GM23338 (cell line): ENCODE measurements around the gene NLRC5. TPM values are rescaled to one million over a fixed set of nuclear protein-coding genes. Genes with fewer than 3 reads are reported as not detected.

ENCODE experiments used
- ATAC-seq: fragments of 200-7000 bp; cut with Tn5 transposase; 3 replicates; pipeline ENCODE4 v1.9.1; 2020
- DNase-seq: peaks from one replicate; pipeline ENCODE4 v3.0.0-alpha.2; 2015; ENCODE audit warnings: low spot score
- H2AFZ ChIP-seq: fragments of 200-600 bp; sonication (generic); 2 replicates; pipeline ENCODE4 v1.8.0; 2016; ENCODE audit warnings: antibody characterized with exemption, mild to moderate bottlenecking, moderate library complexity
- H3F3A ChIP-seq: fragments of 200-600 bp; sonication (generic); replicated peaks from 2 replicates; pipeline ENCODE4 v1.8.0; 2017; ENCODE audit warnings: antibody characterized with exemption, mixed run types, low read depth
- H3K27ac ChIP-seq: fragments of 200-600 bp; sonication (generic); 2 replicates; pipeline ENCODE4 v1.6.1; 2016; ENCODE audit warnings: low read depth
- H3K27me3 ChIP-seq: fragments of 200-600 bp; sonication (generic); 2 replicates; pipeline ENCODE4 v1.8.0; 2016; ENCODE audit warnings: mild to moderate bottlenecking, mixed run types, moderate library complexity; ENCODE audit not compliant: insufficient read depth
- H3K36me3 ChIP-seq: fragments of 200-600 bp; sonication (generic); 2 replicates; pipeline ENCODE4 v1.8.0; 2016; ENCODE audit warnings: mild to moderate bottlenecking; ENCODE audit not compliant: insufficient read depth
- H3K4me1 ChIP-seq: fragments of 200-600 bp; sonication (generic); 2 replicates; pipeline ENCODE4 v1.8.0; 2016; ENCODE audit warnings: mild to moderate bottlenecking, moderate library complexity; ENCODE audit not compliant: insufficient read depth
- H3K4me2 ChIP-seq: fragments of 200-600 bp; sonication (generic); 2 replicates; pipeline ENCODE4 v1.7.1; 2017; ENCODE audit warnings: mixed run types
- H3K4me3 ChIP-seq: fragments of 200-600 bp; sonication (generic); 2 replicates; pipeline ENCODE4 v1.6.1; 2016; ENCODE audit warnings: mixed run types
- H3K79me2 ChIP-seq: fragments of 200-600 bp; sonication (generic); replicated peaks from 2 replicates; pipeline ENCODE4 v1.8.0; 2017; ENCODE audit warnings: mild to moderate bottlenecking; ENCODE audit not compliant: insufficient read depth
- H3K9me2 ChIP-seq: fragments of 200-600 bp; sonication (generic); 2 replicates; pipeline ENCODE4 v1.8.0; 2017; ENCODE audit not compliant: insufficient read depth
- H4K20me1 ChIP-seq: fragments of 200-600 bp; sonication (generic); replicated peaks from 2 replicates; pipeline ENCODE4 v1.8.0; 2017; ENCODE audit warnings: mild to moderate bottlenecking; ENCODE audit not compliant: insufficient read depth
- H3K27ac Mint-ChIP-seq: 2 replicates; pipeline ENCODE4 v1.8.0; 2020; ENCODE audit warnings: inconsistent platforms, mild to moderate bottlenecking, moderate library complexity, mixed read lengths
- H3K27me3 Mint-ChIP-seq: 3 replicates; pipeline ENCODE4 v1.8.0; 2022; ENCODE audit warnings: low read depth, mild to moderate bottlenecking, moderate library complexity, mixed read lengths, inconsistent platforms; ENCODE audit not compliant: insufficient read depth, poor library complexity
- H3K36me3 Mint-ChIP-seq: 3 replicates; pipeline ENCODE4 v1.8.0; 2021; ENCODE audit warnings: low read depth, mild to moderate bottlenecking, inconsistent platforms, moderate library complexity, mixed read lengths
- H3K4me1 Mint-ChIP-seq: 3 replicates; pipeline ENCODE4 v1.8.0; 2020; ENCODE audit warnings: mild to moderate bottlenecking, inconsistent platforms, mixed read lengths
- H3K4me3 Mint-ChIP-seq: 3 replicates; pipeline ENCODE4 v1.8.0; 2021; ENCODE audit warnings: moderate library complexity, mild to moderate bottlenecking, inconsistent platforms, mixed read lengths
- H3K9me3 Mint-ChIP-seq: 3 replicates; pipeline ENCODE4 v1.8.0; 2020; ENCODE audit warnings: moderate library complexity, mild to moderate bottlenecking, inconsistent platforms, mixed read lengths
- CREB1 ChIP-seq: fragments of 250-450 bp; sonication (Bioruptor Pico); IDR thresholded peaks from 2 replicates; pipeline ENCODE4 v1.5.0; 2020; ENCODE audit warnings: low read depth, mild to moderate bottlenecking, moderate library complexity
- CTCF ChIP-seq, 2 experiments: fragments of 200-600 bp in 1 of 2; sonication (generic) in 1 of 2; conservative IDR thresholded peaks; 2 replicates each; pipeline versions ENCODE4 v1.5.1 to v1.6.1; 2016 to 2017; ENCODE audit warnings: antibody characterized with exemption in 2 of 2, low read depth in 2 of 2, mild to moderate bottlenecking in 2 of 2, moderate library complexity in 1 of 2
- ETS1 ChIP-seq: IDR thresholded peaks from 2 replicates; pipeline ENCODE4 v1.6.1; 2016; ENCODE audit warnings: antibody characterized with exemption
- EZH2 ChIP-seq: fragments of 200-600 bp; sonication (generic); IDR thresholded peaks from one replicate; pipeline ENCODE4 v1.8.0; 2017; ENCODE audit warnings: antibody characterized with exemption, mild to moderate bottlenecking, low read depth; ENCODE audit not compliant: unreplicated experiment
- POLR2AphosphoS5 ChIP-seq: IDR thresholded peaks from 2 replicates; pipeline ENCODE4 v1.6.1; 2016; ENCODE audit warnings: antibody characterized with exemption, low read depth
- REST ChIP-seq: IDR thresholded peaks from one replicate; pipeline ENCODE4 v1.6.1; 2018; ENCODE audit warnings: antibody characterized with exemption; ENCODE audit not compliant: unreplicated experiment
- STAT1 ChIP-seq: IDR thresholded peaks from one replicate; pipeline ENCODE4 v1.6.1; 2016; ENCODE audit warnings: antibody characterized with exemption; ENCODE audit not compliant: unreplicated experiment
- ZNF331 ChIP-seq: fragments of 250-450 bp; sonication (Bioruptor Pico); IDR thresholded peaks from 2 replicates; pipeline ENCODE4 v1.5.0; 2020; ENCODE audit warnings: low read depth, mild to moderate bottlenecking, moderate library complexity
- ZNF462 ChIP-seq: fragments of 250-450 bp; sonication (Bioruptor Pico); IDR thresholded peaks from 2 replicates; pipeline ENCODE4 v1.5.0; 2020; ENCODE audit warnings: mild to moderate bottlenecking, moderate library complexity
- polyA plus RNA-seq: library from polyadenylated mRNA; unstranded; fragments of >200 nt; fragmentation: Nextera tagmentation; extraction: Ambion mirVana; gene quantifications from 2 replicates; pipeline ENCODE4 v1.2.1, GENCODE V29; 2016
- total RNA-seq: library from RNA; depleted of rRNA; stranded (reverse); fragments of >200 nt; shearing (Covaris generic); gene quantifications from 2 replicates; pipeline ENCODE4 v1.2.3, GENCODE V29; 2014

NLRC5 gene
- total and polyA plus RNA-seq, 2 experiments from 2014 or later = 2.3 to 3.9 TPM

GRCh38 chr16:56974549-56975300 is 14.6 kb upstream of the NLRC5 start:
- Mint-ChIP-seq H3K27ac (no peak overlapping the region), H3K4me3 (no peak overlapping the region), H3K27me3 (peaks cover 14% of the 10 kb centered on the region), H3K36me3 (no peaks in the 10 kb centered on the region), H3K4me1 (no peaks in the 10 kb centered on the region), H3K9me3 (0 out of 3 replicates have a peak, but pooled peaks cover 2% of the 10 kb centered on the region)
- ATAC-seq = no peak
- Histone ChIP-seq H3K79me2 (no peaks in the 10 kb centered on the region), H3K4me3 (no peak overlapping the region), H2AFZ (no peak overlapping the region), H3K9me2 (no peaks in the 10 kb centered on the region), H3K36me3 (no peaks in the 10 kb centered on the region), H3F3A (no peaks in the 10 kb centered on the region), H3K27ac (no peak overlapping the region), H3K27me3 (no peaks in the 10 kb centered on the region), H3K4me1 (no peaks in the 10 kb centered on the region), H4K20me1 (no peaks in the 10 kb centered on the region), H3K4me2 (no peak overlapping the region)
- no peak for DNase-seq
- TF ChIP-seq CREB1 (CRISPR knock-in tag) = no peak
- TF ChIP-seq ZNF462 (CRISPR knock-in tag) = no peak
- no peak for TF ChIP-seq EZH2
- TF ChIP-seq STAT1 = no peak
- TF ChIP-seq ETS1 = no peak
- no peak for TF ChIP-seq POLR2AphosphoS5
- TF ChIP-seq ZNF331 = no peak
- no peak for TF ChIP-seq CTCF (conservative IDR thresholded peaks at IDR 0.05; ENCODE audit: low read depth in 2 of 2)
- TF ChIP-seq REST = no peak
